HG03135 (cell line): ENCODE measurements around the gene F2.
"Not testable (repeated sequence)": the region's sequence is repeated elsewhere in the genome, so short reads cannot be mapped to it uniquely, and the experiment has no call there.

ENCODE experiments used
- ATAC-seq: cut with Tn5 transposase; IDR thresholded peaks from one replicate; pipeline ENCODE4 v1.9.1; 2021; ENCODE audit warnings: mild to moderate bottlenecking, moderate library complexity; ENCODE audit not compliant: unreplicated experiment

F2 gene

GRCh38 chr11:46711303-46711702, 7.7 kb upstream of the F2 start:
- no peak for ATAC-seq

GRCh38 chr11:46712874-46713576, 6.0 kb upstream of the F2 start:
- no peak for ATAC-seq

- not testable (repeated sequence) for ATAC-seq
These were observed 1.2 kb upstream of the F2 start for GRCh38 chr11:46717825-46718154.

GRCh38 chr11:46718155-46719019, 626 bp upstream of the F2 start:
- ATAC-seq = no peak

GRCh38 chr11:46719543-46720218, 668 bp downstream of the F2 start:
- no peak for ATAC-seq

- ATAC-seq = no peak
These were observed 2.3 kb downstream of the F2 start for GRCh38 chr11:46721286-46721685.

GRCh38 chr11:46722566-46723358, 3.7 kb downstream of the F2 start:
- no peak for ATAC-seq

GRCh38 chr11:46723359-46723680, 4.3 kb downstream of the F2 start:
- no peak for ATAC-seq

GRCh38 chr11:46724088-46724487, 5.1 kb downstream of the F2 start:
- no peak for ATAC-seq

GRCh38 chr11:46725338-46726205, 6.6 kb downstream of the F2 start:
- no peak for ATAC-seq

GRCh38 chr11:46726206-46726862, 7.3 kb downstream of the F2 start:
- ATAC-seq = no peak

GRCh38 chr11:46727952-46728658, 9.1 kb downstream of the F2 start:
- no peak for ATAC-seq

GRCh38 chr11:46728659-46729040, 9.6 kb downstream of the F2 start:
- no peak for ATAC-seq

GRCh38 chr11:46729110-46730027, 10.4 kb downstream of the F2 start:
- ATAC-seq = no peak

GRCh38 chr11:46731545-46731944, 12.5 kb downstream of the F2 start:
- no peak for ATAC-seq

GRCh38 chr11:46733234-46733633, 14.2 kb downstream of the F2 start:
- no peak for ATAC-seq

GRCh38 chr11:46736146-46736545, 17.1 kb downstream of the F2 start:
- ATAC-seq = no peak

GRCh38 chr11:46736615-46737014, 17.6 kb downstream of the F2 start:
- ATAC-seq = no peak
